HEK293 (cell line): ENCODE data around the gene TMX2.

ENCODE experiments used
- CTCF ChIA-PET: fragments of 350-600 bp; formaldehyde crosslinking; extraction: SDS; loops from one replicate; lab custom pipeline; 2021; ENCODE audit warnings: antibody characterized with exemption; lab: Yijun Ruan, JAX
- POLR2A ChIA-PET: fragments of 300-600 bp; formaldehyde crosslinking; extraction: SDS; loops from one replicate; lab custom pipeline; 2020; ENCODE audit warnings: antibody characterized with exemption, inconsistent platforms; lab: Yijun Ruan, JAX
- H3K27ac ChIP-seq: fragments of 200-500 bp; sonication (Bioruptor generic); 2 replicates; pipeline ENCODE4 v1.5.1; 2014; ENCODE audit warnings: low read depth, low read length, control low read depth, inconsistent platforms; ENCODE audit errors: extremely low read depth
- H3K36me3 ChIP-seq, 2 experiments: fragments of 200-500 bp in 1 of 2; sonication (Bioruptor generic) in 1 of 2; 1 replicate in 1 of 2; 2 replicates in 1 of 2; pipeline ENCODE4 v1.5.1; 2014 to 2017; ENCODE audit warnings: inconsistent platforms in 2 of 2, low read length in 2 of 2; ENCODE audit not compliant: control insufficient read depth in 2 of 2, insufficient read depth in 1 of 2
- H3K4me1 ChIP-seq: fragments of 200-500 bp; sonication (Bioruptor generic); 2 replicates; pipeline ENCODE4 v1.5.1; 2014; ENCODE audit warnings: mild to moderate bottlenecking, low read length, inconsistent platforms; ENCODE audit not compliant: control insufficient read depth, insufficient read depth
- H3K4me3 ChIP-seq: 2 replicates; pipeline ENCODE4 v1.5.1; 2011; ENCODE audit warnings: low read depth, mild to moderate bottlenecking, control low read depth, low read length, moderate library complexity
- H3K9me3 ChIP-seq: fragments of 200-500 bp; sonication (Bioruptor generic); 2 replicates; pipeline ENCODE4 v1.5.1; 2014; ENCODE audit warnings: low read depth, low read length, inconsistent platforms; ENCODE audit not compliant: control insufficient read depth, insufficient read depth
- GLI2 ChIP-seq: fragments of 450-650 bp; formaldehyde crosslinking; IDR thresholded peaks from 2 replicates; pipeline ENCODE4; 2017; ENCODE audit warnings: missing biosample characterization, missing genetic modification characterization, low read depth, borderline replicate concordance
- PRDM10 ChIP-seq: fragments of 450-650 bp; formaldehyde crosslinking; IDR thresholded peaks from 2 replicates; pipeline ENCODE4 v1.5.1; 2016; ENCODE audit warnings: missing biosample characterization, missing genetic modification characterization
- ZBTB11 ChIP-seq: fragments of 450-650 bp; formaldehyde crosslinking; conservative IDR thresholded peaks from 2 replicates; pipeline ENCODE4 v1.5.1; 2016; ENCODE audit warnings: low read depth, missing biosample characterization, missing genetic modification characterization
- ZBTB8A ChIP-seq: fragments of 450-650 bp; formaldehyde crosslinking; IDR thresholded peaks from 2 replicates; pipeline ENCODE4 v1.5.1; 2016; ENCODE audit warnings: missing biosample characterization, missing genetic modification characterization
- ZFP69B ChIP-seq: fragments of 450-650 bp; formaldehyde crosslinking; IDR thresholded peaks from 2 replicates; pipeline ENCODE4 v1.5.1; 2016; ENCODE audit warnings: missing biosample characterization, missing genetic modification characterization
- ZNF501 ChIP-seq: fragments of 450-650 bp; formaldehyde crosslinking; IDR thresholded peaks from 2 replicates; pipeline ENCODE4 v1.5.1; 2016; ENCODE audit warnings: missing biosample characterization, missing genetic modification characterization
- ZNF692 ChIP-seq: fragments of 450-650 bp; formaldehyde crosslinking; IDR thresholded peaks from 2 replicates; pipeline ENCODE4 v1.5.1; 2016; ENCODE audit warnings: missing biosample characterization, missing genetic modification characterization
- ZXDB ChIP-seq: fragments of 450-650 bp; formaldehyde crosslinking; IDR thresholded peaks from 2 replicates; pipeline ENCODE4 v1.5.1; 2016; ENCODE audit warnings: missing biosample characterization, missing genetic modification characterization
- TF ChIP-seq, protein P1 (sequence below): fragments of 450-650 bp; formaldehyde crosslinking; IDR thresholded peaks from 2 replicates; pipeline ENCODE4 v1.5.1; 2017; ENCODE audit warnings: missing biosample characterization, missing genetic modification characterization
- TF ChIP-seq, protein P2 (sequence below): fragments of 450-650 bp; formaldehyde crosslinking; conservative IDR thresholded peaks from 2 replicates; pipeline ENCODE4 v1.5.1; 2016; ENCODE audit warnings: low read depth, missing biosample characterization, missing genetic modification characterization

TMX2 gene

DNA sequence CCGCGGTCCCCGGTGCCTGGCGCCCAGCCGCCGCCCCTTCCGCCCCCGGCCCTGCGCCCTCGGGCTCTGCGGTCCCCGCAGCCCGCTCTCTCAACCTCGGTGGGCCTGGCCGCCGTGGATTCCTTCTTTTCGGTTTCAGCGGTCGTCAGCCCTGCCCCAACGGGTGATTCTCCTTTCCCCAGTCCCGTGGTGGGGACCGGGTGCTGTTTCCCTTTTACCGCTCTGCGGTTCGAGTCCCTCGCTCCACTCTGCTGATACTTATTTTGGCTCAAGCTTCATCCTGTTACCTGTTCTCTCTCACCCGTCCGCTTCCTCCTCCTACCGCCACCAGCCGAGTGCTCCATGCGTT is 44.0 kb upstream of the TMX2 start:
- H3K4me3 ChIP-seq: peak overlapping the region; percentile 99
- peaks cover 2 to 25% of the 10 kb centered on the region in 2 experiments; a peak in 2 of 3 replicates for H3K36me3 ChIP-seq
- no peaks in the 10 kb centered on the region for H3K4me1 ChIP-seq
- H3K27ac ChIP-seq: peak overlapping the region; percentile 90
- CTCF ChIA-PET: no interaction called here
- POLR2A ChIA-PET: no interaction called here
- TF ChIP-seq, protein P1, sequence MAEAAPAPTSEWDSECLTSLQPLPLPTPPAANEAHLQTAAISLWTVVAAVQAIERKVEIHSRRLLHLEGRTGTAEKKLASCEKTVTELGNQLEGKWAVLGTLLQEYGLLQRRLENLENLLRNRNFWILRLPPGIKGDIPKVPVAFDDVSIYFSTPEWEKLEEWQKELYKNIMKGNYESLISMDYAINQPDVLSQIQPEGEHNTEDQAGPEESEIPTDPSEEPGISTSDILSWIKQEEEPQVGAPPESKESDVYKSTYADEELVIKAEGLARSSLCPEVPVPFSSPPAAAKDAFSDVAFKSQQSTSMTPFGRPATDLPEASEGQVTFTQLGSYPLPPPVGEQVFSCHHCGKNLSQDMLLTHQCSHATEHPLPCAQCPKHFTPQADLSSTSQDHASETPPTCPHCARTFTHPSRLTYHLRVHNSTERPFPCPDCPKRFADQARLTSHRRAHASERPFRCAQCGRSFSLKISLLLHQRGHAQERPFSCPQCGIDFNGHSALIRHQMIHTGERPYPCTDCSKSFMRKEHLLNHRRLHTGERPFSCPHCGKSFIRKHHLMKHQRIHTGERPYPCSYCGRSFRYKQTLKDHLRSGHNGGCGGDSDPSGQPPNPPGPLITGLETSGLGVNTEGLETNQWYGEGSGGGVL (tag by site-specific recombination): 0 out of 2 replicates have a peak, but pooled peaks have one; percentile 24
- peak; percentile 81; the same call in 1 of the 2 replicates for TF ChIP-seq ZNF692 (tag by site-specific recombination)
- TF ChIP-seq, protein P2, sequence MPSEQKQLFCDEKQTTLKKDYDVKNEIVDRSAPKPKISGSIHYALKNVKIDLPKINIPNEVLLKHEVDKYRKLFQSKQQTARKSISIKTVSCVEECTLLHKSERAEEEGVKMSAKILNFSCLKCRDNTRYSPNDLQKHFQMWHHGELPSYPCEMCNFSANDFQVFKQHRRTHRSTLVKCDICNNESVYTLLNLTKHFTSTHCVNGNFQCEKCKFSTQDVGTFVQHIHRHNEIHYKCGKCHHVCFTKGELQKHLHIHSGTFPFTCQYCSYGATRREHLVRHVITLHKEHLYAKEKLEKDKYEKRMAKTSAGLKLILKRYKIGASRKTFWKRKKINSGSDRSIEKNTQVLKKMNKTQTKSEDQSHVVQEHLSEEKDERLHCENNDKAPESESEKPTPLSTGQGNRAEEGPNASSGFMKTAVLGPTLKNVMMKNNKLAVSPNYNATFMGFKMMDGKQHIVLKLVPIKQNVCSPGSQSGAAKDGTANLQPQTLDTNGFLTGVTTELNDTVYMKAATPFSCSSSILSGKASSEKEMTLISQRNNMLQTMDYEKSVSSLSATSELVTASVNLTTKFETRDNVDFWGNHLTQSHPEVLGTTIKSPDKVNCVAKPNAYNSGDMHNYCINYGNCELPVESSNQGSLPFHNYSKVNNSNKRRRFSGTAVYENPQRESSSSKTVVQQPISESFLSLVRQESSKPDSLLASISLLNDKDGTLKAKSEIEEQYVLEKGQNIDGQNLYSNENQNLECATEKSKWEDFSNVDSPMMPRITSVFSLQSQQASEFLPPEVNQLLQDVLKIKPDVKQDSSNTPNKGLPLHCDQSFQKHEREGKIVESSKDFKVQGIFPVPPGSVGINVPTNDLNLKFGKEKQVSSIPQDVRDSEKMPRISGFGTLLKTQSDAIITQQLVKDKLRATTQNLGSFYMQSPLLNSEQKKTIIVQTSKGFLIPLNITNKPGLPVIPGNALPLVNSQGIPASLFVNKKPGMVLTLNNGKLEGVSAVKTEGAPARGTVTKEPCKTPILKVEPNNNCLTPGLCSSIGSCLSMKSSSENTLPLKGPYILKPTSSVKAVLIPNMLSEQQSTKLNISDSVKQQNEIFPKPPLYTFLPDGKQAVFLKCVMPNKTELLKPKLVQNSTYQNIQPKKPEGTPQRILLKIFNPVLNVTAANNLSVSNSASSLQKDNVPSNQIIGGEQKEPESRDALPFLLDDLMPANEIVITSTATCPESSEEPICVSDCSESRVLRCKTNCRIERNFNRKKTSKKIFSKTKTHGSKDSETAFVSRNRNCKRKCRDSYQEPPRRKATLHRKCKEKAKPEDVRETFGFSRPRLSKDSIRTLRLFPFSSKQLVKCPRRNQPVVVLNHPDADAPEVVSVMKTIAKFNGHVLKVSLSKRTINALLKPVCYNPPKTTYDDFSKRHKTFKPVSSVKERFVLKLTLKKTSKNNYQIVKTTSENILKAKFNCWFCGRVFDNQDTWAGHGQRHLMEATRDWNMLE: no peak
- no peak for TF ChIP-seq GLI2 (tag by site-specific recombination)
- TF ChIP-seq ZBTB11 (tag by site-specific recombination): peak; percentile 67; the same call in 1 of the 2 replicates
- no peak for TF ChIP-seq PRDM10 (tag by site-specific recombination)
- TF ChIP-seq ZBTB8A (tag by site-specific recombination): peak; percentile 92
- 0 out of 2 replicates have a peak, but pooled peaks have one; percentile 11 for TF ChIP-seq ZNF501 (tag by site-specific recombination)
- 0 out of 2 replicates have a peak, but pooled peaks have one; percentile 14 for TF ChIP-seq ZFP69B (tag by site-specific recombination)
- peak; percentile 22; the same call in 1 of the 2 replicates for TF ChIP-seq ZXDB
- no peaks in the 10 kb centered on the region for H3K9me3 ChIP-seq
